DLD1 (cell line): ENCODE results near the gene CHRDL2.
"Not testable (repeated sequence)": the region's sequence is repeated elsewhere in the genome, so short reads cannot be mapped to it uniquely, and the experiment has no call there.

Experiments
- in situ Hi-C: cut with HindIII; loops from 2 replicates; pipeline ENCODE4 v1.10.0; 2017; ENCODE audit warnings: low sequenced_read_pairs

The CHRDL2 gene

DNA sequence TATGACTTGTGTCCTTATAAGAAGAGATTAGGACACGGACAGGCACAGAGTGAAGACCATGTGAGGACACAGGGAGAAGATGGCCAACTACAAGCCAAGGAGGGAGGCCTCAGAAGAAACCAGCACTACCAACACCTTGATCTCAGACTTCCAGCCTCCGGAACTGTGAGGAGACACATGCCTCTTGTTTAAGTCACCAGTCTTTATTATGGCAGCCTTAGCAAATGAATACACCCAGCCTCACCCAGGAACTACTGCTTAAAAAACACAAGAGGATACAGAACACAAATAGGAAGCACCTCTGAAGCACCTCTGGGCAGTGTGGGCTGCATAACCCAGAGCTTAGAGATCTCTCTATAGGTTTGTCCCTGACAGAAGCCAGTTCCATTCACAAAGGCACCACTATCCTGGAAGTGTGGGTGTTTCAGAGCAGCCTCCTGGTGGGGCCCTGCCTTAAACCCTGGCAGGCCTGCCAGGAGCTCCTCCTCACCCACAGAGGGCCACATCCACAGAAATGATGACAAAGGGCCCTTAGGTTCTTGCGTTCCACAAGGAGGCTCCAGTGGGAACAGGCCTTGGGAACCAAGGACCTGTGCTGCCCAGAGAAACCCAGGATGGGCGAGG lies 58.8 kb downstream of the CHRDL2 start:
- in situ Hi-C loops, result no loop called here

DNA sequence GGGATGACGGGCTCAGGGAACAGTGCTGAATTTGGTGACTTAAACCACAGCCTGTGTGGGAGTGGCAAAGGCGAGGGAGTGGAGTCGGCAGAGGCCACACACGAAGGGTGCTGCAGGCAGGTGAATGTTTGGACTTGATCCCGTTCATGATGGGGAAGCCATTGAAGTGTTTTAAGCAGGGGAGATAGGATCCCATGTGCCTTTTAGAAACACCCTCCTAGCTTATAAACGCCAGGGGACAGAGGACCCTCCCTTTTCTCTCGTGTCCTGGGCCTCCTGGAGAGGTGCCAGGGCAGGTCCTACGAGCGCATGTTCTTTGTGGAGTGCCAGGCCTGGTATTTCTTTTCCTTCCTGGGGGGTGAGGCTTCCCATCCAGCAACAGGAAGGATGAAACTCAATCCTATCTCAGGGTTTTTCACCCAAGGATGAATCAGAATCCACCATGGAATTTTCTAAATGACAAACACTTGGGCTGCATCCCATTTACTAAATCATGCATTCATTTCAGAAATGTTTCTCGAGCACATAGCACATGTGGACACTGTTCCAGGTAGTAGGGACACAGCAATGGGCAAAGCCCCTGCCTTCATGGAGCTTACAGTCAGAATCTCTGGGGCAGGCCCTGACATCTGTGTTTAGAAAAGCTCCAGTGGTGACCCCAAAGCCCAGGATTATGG lies 59.6 kb downstream of the CHRDL2 start:
- in situ Hi-C loops, result no loop called here

DNA sequence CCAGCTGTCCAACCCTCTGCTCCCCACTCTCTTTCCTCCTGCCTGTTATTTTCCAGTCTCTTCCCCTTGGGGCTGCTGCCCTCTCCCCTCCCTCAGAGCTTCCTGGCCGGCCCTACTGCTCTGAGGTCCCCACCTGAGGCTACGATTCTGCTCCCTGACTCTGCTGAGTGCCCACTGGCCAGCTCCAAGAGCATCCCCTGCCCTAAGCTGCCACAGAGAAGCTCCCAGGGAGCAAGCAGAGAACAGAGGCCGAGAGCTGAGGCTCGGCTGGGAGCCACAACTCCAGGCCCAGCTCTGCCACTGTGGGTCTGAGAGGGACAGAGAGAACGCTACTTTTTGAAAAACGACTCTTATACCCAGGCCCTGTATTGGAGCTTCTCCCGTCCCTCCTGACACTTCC lies 61.1 kb downstream of the CHRDL2 start:
- in situ Hi-C loops, result no loop called here

DNA sequence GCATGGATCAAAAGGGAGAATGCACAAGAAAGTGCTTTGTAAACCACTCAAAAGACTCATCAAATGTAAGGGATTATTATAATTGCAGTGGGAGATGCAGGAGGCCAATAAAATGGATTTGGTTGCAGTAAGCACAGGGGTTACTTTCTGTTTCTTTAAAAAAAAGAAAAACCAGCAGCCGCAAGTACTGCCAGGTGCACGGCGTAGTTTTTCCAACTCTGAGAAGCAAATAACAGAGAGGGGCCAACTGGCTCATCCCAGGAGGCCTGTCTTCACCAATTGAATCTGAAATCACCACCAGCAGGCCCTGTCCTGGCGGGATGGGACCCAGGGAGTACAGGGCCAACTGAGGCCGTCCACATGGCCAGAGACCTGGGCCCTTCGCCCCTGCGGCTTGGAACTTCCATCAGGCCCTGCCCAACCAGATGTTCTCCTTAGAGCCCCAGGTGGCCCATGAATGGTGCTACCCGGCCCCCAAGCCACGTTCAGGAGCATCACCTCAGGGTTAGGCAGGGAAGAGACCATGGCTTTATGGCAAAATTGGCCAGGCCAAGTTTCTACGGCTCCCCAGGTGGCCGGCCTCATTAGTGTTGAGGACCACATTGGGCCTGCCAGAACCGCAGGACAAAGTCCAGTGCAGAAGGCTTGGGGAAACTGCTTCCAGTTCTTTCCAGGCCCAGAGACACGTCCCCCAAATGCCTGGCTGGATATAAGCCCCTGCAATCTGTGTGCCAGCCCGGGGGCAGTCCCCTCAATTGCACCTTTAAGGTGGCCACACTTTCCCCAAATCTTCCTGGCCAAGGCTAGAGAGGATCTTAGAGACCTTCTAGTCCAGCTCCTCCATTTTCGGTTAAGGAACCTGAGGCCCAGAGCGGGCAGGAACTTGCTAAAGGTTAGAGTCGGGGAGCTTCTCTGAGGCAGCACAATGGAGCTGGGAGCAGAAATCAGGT lies 61.7 kb downstream of the CHRDL2 start:
- in situ Hi-C loops, result no loop called here

DNA sequence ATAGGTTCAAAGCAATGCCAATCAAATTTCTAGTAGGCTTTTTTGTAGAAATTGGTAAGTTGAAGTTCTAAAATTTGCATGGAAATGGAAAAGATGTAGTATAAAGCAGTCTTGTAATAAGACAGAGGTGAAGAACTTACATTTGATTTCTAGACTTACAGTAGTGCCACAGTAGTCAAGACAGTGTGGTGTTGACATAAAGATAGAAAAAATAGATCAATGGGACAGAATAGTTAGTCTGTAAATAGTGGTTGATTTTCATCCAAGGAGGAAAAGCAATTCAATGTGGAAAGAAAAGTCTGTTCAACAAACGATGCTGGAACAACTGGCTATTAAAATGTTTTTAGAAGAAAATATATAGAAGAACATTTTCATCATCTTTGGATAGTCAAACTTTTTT lies 67.9 kb downstream of the CHRDL2 start:
- in situ Hi-C loops, result no loop called here

DNA sequence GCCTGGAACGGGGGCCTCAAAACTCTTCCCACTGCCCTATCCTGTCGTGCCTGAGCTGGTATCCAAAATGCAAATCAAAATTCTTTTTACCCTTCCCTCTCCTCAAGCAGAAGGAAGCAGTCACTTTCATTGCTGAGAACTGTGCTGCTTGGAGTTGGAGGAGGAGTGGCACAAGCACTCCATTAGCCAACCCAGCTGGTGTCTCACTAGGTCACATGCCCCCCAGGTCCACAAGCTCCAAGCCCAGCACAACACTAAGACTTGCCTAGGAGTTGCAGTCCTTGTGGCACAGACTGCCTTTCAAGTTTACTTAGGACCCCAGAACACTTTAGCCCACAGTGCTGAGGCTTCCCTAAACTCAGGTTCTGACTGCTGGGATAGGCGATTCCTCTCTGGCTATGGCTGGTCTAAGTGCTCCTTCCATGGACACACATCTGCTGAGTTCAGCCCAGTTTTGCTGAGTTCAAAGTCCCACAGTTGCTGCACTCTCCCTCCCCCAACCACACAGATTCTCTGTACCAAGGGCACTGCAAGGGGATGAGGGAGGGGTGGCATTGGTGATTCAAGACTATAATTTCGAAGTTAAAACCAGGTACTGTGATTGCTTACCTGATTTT lies 68.6 kb downstream of the CHRDL2 start:
- in situ Hi-C loops, result no loop called here

DNA sequence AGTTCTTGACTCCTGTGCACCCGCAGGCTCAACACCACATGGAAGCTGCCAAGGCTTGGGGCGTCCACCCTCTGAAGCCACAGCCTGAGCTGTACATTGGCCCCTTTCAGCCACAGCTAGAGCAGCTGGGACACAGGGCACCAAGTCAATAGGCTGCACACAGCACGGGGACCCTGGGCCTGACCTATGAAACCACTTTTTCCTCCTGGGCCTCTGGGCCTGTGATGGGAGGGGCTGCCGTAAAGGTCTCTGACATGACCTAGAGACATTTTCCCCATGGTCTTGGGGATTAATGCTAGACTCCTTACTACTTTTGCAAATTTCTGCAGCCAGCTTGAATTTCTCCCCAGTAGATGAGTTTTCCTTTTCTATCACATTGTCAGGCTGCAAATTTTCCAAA lies 72.1 kb downstream of the CHRDL2 start:
- in situ Hi-C loops, result not testable (repeated sequence)

DNA sequence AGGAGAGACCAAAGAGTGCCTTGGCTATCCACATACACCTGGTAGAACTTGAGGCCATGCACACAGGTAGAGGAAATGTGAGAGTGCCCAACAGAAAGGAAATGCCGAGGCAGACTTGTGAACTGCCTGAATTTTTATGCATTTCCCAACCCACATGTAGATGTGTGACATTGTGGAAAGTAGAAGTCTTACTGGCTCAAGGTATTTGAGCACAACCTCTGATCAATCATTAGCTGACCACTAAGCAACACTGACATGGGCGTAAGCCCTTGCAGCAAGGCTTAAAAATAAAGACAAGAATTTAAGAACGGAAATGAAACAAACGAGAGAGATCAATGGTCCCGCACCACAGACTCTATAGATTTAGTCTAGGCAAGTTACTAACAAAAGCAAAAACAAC lies 76.2 kb downstream of the CHRDL2 start:
- in situ Hi-C loops, result no loop called here

DNA sequence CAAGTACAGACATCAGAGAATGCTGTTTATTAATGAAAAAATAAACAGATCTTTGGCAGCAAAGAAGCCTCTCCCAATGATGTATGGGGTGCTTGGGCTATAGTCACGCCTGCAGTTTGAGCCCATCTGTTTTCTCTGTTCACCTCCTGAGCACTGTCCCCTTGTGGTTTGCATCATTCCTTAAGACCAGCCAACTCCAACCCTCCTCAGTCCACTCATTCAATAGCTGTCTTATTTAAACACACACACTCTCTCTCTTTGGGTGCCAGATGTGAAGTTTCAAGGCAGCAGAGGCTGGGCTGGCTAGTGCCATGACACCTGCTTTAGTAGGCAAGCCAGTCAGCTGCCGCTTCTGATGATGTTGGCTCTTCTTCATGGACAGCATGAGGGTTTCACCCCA lies 80.7 kb downstream of the CHRDL2 start:
- in situ Hi-C loops, result no loop called here

DNA sequence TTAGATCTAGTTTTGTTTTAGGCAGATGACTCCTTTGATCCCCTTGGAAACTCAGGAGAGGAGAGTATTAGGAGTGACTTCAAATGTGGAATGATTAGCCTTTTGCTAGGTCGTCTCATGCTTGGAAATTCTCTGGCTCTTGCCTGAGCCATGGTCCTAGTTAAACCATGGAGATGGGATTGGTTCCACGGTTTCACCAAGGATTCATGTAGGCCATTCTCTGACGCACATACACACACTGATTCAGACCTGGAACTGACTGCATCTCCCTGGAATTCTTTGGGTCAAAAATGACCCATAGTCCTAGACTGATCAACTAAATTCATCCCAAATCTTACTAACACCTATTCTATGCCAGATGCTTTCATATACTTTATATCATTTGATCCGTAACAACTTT lies 82.3 kb downstream of the CHRDL2 start:
- in situ Hi-C loops, result no loop called here

DNA sequence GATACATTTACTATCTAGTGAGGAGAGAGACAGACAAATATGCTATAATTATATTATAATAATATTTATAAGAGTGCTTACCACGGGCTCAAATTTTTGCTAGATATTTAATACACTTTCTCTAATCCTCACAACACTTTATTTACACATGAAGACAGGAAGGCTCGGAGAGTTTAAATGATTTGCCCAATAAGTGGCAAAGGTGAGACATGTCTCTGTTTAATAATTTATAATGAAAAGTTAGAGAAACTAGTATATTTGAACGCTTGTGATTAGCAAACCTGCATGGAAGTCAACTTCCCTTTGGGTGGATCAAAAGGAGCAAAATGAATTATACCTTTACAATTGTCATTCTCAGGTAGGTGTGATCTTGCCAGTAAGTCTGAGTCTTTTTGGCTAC lies 83.4 kb downstream of the CHRDL2 start:
- in situ Hi-C loops, result no loop called here

DNA sequence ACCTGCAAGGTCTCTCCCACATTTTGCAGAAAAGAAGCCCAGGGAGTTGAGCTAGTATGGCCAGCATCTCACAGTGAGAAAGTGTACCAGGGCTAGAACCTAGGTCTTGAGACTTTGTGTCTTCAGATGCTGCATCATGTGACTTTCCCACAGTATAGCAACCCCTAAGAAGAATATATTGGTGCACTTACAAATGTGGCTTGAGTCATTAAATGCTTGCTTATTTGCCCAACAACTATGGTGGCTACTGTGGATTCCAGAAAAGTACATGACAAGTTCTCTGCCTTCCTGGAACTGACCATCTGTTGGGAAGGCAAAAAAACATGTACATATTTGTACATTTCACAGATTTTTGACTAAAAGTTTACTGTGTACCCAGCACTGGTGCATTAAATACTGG lies 83.8 kb downstream of the CHRDL2 start:
- in situ Hi-C loops, result no loop called here

DNA sequence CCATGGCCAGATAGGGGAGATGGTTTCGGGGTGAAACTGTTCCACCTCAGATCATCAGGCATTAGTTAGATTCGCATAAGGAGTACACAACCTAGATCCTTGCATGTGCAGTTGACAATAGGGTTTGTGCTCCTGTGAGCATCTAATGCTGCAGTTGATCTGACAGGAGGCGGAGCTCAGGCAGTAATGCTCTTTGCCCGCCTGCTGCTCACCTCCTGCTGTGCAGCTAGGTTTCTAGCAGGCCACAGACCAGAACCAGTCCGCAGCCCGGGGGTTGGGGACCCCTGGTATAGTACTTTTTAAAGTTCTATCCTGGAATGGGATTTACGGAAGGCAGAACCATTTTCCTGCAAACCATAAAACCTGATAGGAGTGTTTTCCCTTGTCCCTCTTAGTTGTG lies 84.3 kb downstream of the CHRDL2 start:
- in situ Hi-C loops, result no loop called here
